GM18873 (cell line): ENCODE measurements around the gene HSPA12B.

Experiments
- ATAC-seq: cut with Tn5 transposase; IDR thresholded peaks from one replicate; pipeline ENCODE4 v1.9.1; 2021; ENCODE audit warnings: mild to moderate bottlenecking, moderate library complexity, moderate number of reproducible peaks; ENCODE audit not compliant: unreplicated experiment, low FRiP score

HSPA12B gene

DNA sequence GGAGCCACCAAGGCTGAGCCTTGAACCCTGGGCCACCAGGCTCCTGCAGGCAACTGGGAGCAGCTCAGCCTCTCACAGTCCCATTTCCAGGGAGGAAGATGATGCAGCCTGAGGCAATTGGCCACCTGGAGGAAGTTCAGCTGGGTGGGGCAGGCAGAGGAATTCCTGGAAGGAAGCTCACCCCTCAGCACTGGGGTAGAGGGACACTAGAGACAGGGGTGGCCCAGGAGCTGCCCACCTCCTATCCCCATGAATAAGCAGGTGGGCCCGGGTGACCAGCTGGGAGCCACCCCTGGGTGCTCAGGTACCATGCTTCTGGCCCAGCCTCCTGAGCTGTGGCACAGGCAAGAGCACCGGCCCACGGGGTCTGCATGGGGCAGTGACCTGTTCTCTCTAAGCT, 3.6 kb upstream of the HSPA12B start:
- ATAC-seq, result no peak

GRCh38 chr20:3729378-3729777, 3.1 kb upstream of the HSPA12B start:
- no peak for ATAC-seq

- ATAC-seq, result no peak
These were observed 2.5 kb upstream of the HSPA12B start for GRCh38 chr20:3729811-3730540.

- ATAC-seq, result no peak
These were observed 1.4 kb upstream of the HSPA12B start for GRCh38 chr20:3730803-3731672.

DNA sequence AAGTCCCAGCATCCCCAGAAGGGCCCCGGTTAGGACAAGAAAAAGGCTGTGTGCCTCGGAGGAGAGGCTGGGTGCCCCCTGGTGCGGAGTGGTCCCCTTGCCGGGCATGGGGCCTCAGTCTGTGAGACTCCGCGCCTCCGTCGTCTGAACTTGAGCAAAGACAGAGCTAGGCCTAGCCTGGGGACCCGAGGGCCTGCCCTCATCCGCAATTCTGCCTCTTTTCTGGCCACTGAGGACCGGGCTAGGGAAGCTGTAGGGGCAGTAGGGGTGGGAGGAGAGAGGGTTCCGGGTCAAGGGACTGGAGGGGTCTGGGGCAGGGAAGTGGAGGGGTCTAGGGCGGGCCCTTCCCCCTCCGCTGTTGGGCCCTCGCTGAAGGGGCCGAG, 550 bp upstream of the HSPA12B start:
- ATAC-seq, result no peak

- no peak for ATAC-seq
These were observed 872 bp downstream of the HSPA12B start for GRCh38 chr20:3733119-3733995.

DNA sequence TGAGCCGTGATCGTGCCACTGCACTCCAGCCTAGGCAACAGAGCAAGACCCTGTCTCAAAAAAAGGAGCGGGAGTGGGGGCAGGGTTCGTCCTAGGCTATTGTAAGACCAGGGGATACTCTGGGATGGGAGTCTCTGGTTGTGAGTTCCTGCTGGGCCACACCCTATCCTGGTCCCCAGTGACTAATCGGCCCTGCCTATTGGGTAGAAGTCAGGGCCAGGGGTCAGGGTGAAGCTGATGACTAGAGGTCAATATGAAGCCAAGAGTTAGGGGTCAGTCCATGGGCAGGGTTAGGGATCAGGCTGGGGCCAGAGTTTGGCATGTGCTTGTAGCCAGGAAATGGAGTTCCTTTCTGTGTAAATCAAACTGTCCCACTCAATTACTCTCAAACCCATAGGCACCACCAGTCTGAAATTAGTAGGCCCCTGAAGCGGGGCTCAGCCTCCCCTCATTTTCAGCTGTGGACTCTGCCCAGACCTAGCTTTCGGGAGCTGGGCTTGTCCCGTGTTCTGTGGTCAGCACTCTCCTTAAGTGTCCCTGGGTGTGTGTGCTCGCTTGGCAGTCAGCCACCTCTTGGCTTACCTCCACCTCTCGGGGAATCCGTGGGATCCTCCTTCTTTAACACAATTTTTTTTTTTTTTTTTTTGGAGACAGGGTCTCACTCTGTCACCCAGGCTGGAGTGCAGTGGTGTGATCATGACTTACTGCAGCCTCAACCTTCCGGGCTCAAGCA, 1.8 kb downstream of the HSPA12B start:
- ATAC-seq, result no peak

DNA sequence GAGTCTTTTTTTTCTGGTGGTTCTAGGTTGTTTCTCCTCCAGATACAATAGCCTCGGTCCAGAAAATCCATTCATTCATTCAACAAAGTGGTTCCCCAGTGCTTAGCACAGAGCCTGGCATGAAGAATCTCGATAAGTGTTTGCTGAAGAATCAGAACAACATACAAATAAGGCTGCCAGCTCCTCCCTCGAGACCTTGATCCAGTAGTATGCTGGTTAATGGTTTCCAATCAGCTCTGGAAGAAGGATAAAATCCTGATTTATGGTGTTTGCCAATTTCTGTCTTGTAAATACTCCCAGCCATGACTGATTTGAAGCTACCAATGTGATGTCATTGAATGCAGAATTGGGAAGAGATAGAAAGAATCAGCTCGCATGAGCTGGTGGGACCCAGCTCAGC, 3.3 kb downstream of the HSPA12B start:
- ATAC-seq, result no peak

DNA sequence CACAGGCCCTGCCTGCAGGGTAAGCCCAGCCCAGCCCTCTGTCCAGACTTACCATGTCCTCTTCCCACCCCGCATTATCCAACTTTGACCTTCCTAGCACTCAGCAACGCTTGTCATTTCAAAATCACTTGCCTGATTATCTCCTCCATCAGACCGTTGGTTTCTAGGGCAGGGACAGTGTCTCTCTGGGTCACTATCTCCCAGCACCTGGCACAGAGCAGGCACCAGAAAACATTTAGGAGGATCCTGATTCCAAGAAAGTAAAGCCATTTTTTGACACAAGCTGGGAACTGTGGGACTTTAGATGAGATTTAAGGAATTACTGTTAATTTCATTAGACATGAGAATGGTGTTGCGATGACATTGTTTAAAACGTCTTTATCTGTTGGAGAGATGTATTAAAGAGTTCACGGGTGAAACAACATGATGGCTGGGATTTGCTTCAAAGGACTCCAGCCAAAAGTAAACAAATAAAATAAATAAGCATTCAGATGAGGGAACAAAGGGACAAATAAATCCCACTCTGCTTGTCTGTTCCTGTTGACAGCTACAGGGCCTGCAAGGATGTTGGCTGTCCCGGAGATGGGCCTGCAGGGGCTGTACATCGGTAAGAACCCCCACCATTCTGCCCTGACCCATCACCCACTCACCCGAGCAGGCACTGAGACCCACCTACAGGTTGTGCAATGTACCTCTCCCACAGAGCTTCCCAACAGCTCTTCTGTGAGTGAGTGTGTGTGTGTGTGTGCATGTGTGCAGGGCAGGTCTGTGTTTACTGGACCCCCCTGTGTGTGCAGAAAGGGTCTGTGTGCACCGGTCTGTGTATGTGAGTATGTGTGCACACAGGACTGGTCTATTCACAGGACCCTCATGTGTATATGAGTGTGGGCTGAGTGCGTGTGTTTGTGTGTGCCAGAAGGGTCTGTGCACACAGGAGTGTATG, 5.9 kb downstream of the HSPA12B start:
- ATAC-seq, result no peak

DNA sequence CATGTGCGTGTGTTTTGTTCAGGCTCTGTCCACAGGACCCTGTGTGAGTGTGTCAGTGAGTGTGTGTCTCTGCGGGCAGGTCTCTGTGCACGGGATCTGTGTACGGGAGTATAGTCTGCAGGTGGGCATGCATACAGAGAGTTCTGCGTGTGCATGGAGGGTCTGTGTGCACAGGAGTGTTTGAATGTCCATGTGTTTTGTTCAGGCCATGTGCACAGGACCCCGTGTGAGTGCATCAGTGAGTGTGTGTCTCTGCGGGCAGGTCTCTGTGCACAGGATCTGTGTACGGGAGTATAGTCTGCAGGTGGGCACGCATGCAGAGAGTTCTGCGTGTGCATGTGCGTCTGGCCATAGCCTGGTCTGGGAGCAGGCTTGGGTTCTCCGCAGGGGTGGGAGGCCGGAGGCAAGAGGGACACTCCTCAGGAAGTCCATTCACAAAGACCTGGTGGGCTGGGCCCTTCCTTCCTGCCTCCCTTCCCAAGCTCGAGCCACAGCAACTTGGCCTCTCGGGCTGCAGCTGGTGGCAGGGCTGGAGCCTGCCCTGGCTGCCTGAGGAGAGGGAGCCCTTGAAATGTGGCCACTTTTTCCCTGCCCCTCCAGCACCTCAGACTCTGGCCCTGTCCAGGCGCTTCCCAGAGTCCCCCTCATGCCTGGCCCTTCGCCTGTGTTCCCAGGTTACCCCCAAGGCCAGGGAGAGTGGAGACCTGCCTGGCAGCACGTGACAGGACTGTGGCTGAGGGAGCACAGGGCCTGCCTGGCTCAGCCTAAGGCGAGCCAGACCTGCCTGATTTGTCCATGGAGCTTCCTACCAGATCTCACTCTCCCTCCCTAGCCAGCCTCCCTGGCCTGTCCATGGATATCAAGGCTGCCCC, 6.8 kb downstream of the HSPA12B start:
- ATAC-seq, result no peak

GRCh38 chr20:3739926-3740451, 7.5 kb downstream of the HSPA12B start:
- ATAC-seq, result no peak

DNA sequence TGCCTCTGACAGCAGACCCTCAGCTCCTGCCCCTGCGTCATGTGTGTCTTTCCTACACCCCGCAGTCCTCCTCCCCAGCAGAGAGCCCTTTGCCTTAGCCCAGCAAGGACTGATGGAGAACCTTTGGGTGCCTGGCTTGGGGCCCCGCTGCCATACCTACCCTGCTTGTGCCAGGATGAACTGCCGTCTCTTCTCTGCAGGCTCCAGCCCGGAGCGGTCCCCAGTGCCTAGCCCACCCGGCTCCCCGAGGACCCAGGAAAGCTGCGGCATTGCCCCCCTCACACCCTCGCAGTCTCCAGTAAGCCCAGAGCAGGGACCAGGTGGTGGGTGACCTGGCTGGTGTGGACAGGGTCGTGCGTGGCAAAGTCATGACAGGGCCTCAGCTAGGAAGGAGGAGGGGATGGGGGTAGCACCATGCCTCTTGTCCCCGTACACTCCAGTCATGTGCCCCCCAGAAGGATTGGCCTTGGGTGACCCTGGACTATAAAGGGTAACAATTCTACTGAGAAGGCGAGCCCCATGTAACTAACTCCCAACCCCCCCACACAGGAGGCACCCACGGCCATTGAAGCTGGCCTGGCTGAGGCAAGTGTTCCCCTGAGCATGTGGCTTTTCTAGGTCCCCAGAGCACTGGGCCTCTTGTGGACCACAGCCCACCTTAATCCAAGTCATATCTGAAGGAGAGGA, 8.3 kb downstream of the HSPA12B start:
- ATAC-seq, result no peak

- ATAC-seq, result no peak
These were observed 9.5 kb downstream of the HSPA12B start for GRCh38 chr20:3741836-3742458.

DNA sequence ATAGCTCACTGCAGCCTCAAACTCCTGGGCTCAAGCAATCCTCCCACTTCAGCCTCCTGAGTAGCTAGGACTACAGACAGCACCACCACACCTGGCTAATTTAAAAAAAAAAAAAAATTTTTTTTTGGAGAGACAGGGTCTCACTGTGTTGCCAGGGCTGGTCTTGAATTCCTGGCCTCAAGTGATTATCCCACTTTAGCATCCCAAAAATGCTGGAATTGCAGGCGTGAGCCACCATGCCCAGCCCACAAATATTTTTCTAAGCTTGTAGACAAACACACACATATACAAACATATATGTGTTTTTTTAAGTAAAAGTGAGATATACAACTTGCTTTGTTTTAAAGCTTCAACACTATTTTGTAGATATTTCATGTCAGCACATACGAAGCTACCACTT, 10.8 kb downstream of the HSPA12B start:
- no peak for ATAC-seq

DNA sequence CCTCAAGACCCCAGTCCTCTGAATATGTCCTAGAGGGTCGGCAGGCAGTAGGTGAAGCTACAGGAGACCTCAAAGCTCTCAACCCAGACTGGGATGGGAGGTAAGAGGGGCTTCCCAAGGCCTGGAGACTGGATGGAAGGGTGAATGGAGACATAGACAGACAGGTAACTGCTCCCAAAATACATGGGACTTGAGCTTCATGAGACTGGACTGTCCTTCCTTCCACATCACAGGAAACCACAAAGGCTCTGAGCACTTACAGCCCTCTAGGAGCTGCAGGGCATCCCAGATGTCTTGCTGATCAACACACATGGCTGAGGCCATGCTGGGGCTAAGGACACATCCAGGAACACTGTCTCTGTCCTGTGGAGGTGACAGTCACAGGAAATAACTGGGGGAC, 11.6 kb downstream of the HSPA12B start:
- ATAC-seq, result no peak

- ATAC-seq, result no peak
These were observed 12.6 kb downstream of the HSPA12B start for GRCh38 chr20:3744806-3745685.
